ENCODE data around the gene RTRAF. TPM values are rescaled to one million over a fixed set of nuclear protein-coding genes. Genes with fewer than 3 reads are reported as not detected.

Gene RTRAF
- total RNA-seq, 1 donor from 2014 or later, result 79.4 TPM

- DNase-seq (ENCODE audit: extremely low read depth, low read depth, low spot score), result no peak
These were observed 4.1 kb downstream of the RTRAF start for GRCh38 chr14:51993285-51993920.

- DNase-seq (ENCODE audit: extremely low read depth, low read depth, low spot score), result peak; percentile 37
These were observed 6.9 kb downstream of the RTRAF start for GRCh38 chr14:51996148-51996746.

GRCh38 chr14:51998348-51998747 is 9.0 kb downstream of the RTRAF start:
- DNase-seq (ENCODE audit: extremely low read depth, low read depth, low spot score), result no peak

GRCh38 chr14:51999084-51999483 is 9.7 kb downstream of the RTRAF start:
- no peak for DNase-seq (ENCODE audit: extremely low read depth, low read depth, low spot score)

- no peak for DNase-seq (ENCODE audit: extremely low read depth, low read depth, low spot score)
These were observed 10.8 kb downstream of the RTRAF start for GRCh38 chr14:52000019-52000582.

GRCh38 chr14:52000696-52001095 is 11.3 kb downstream of the RTRAF start:
- no peak for DNase-seq (ENCODE audit: extremely low read depth, low read depth, low spot score)

- DNase-seq (ENCODE audit: extremely low read depth, low read depth, low spot score), result no peak
These were observed 13.2 kb downstream of the RTRAF start for GRCh38 chr14:52002542-52002941.

- DNase-seq (ENCODE audit: extremely low read depth, low read depth, low spot score), result no peak
These were observed 14.0 kb downstream of the RTRAF start for GRCh38 chr14:52003324-52003723.

- DNase-seq (ENCODE audit: extremely low read depth, low read depth, low spot score), result no peak
These were observed 16.3 kb downstream of the RTRAF start for GRCh38 chr14:52005625-52006024.

GRCh38 chr14:52006361-52006760 is 17.0 kb downstream of the RTRAF start:
- DNase-seq (ENCODE audit: extremely low read depth, low read depth, low spot score), result no peak

GRCh38 chr14:52007211-52007610 is 17.9 kb downstream of the RTRAF start:
- DNase-seq (ENCODE audit: extremely low read depth, low read depth, low spot score), result no peak

- no peak for DNase-seq (ENCODE audit: extremely low read depth, low read depth, low spot score)
These were observed 18.3 kb downstream of the RTRAF start for GRCh38 chr14:52007637-52008036.

GRCh38 chr14:52008136-52008535 is 18.8 kb downstream of the RTRAF start:
- DNase-seq (ENCODE audit: extremely low read depth, low read depth, low spot score), result no peak

GRCh38 chr14:52010173-52010693 is 20.9 kb downstream of the RTRAF start:
- no peak for DNase-seq (ENCODE audit: extremely low read depth, low read depth, low spot score)

GRCh38 chr14:52011523-52011922 is 22.2 kb downstream of the RTRAF start:
- DNase-seq (ENCODE audit: extremely low read depth, low read depth, low spot score), result no peak

GRCh38 chr14:52012635-52013034 is 23.3 kb downstream of the RTRAF start:
- no peak for DNase-seq (ENCODE audit: extremely low read depth, low read depth, low spot score)

- no peak for DNase-seq (ENCODE audit: extremely low read depth, low read depth, low spot score)
These were observed 24.7 kb downstream of the RTRAF start for GRCh38 chr14:52013984-52014600.

GRCh38 chr14:52014601-52015267 is 25.4 kb downstream of the RTRAF start:
- DNase-seq (ENCODE audit: extremely low read depth, low read depth, low spot score), result no peak

GRCh38 chr14:52015411-52016030 is 26.2 kb downstream of the RTRAF start:
- no peak for DNase-seq (ENCODE audit: extremely low read depth, low read depth, low spot score)

GRCh38 chr14:52018252-52018651 is 28.9 kb downstream of the RTRAF start:
- no peak for DNase-seq (ENCODE audit: extremely low read depth, low read depth, low spot score)

- no peak for DNase-seq (ENCODE audit: extremely low read depth, low read depth, low spot score)
These were observed 29.6 kb downstream of the RTRAF start for GRCh38 chr14:52018970-52019369.

All from glomerular endothelial cell (primary cell).